Measurements from ENCODE around the gene CEP128.

CEP128 gene

GRCh38 chr14:80535171-80535570 lies 406.4 kb downstream of the CEP128 start:
- H3K4me3 ChIP-seq (ENCODE audit: low read depth, low read length): no peak overlapping the region
- TF ChIP-seq, protein P1, sequence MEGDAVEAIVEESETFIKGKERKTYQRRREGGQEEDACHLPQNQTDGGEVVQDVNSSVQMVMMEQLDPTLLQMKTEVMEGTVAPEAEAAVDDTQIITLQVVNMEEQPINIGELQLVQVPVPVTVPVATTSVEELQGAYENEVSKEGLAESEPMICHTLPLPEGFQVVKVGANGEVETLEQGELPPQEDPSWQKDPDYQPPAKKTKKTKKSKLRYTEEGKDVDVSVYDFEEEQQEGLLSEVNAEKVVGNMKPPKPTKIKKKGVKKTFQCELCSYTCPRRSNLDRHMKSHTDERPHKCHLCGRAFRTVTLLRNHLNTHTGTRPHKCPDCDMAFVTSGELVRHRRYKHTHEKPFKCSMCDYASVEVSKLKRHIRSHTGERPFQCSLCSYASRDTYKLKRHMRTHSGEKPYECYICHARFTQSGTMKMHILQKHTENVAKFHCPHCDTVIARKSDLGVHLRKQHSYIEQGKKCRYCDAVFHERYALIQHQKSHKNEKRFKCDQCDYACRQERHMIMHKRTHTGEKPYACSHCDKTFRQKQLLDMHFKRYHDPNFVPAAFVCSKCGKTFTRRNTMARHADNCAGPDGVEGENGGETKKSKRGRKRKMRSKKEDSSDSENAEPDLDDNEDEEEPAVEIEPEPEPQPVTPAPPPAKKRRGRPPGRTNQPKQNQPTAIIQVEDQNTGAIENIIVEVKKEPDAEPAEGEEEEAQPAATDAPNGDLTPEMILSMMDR (IDR thresholded peaks at IDR 0.05; ENCODE audit: low read depth, low read length, missing control alignments): no peak
- DNase-seq (ENCODE audit: low read depth): no peak

- DNase-seq (ENCODE audit: low read depth): no peak
- no peak overlapping the region for H3K4me3 ChIP-seq (ENCODE audit: low read depth, low read length)
- TF ChIP-seq, protein P1 (IDR thresholded peaks at IDR 0.05; ENCODE audit: low read depth, low read length, missing control alignments): no peak
These were observed 417.9 kb downstream of the CEP128 start for GRCh38 chr14:80523518-80524117.

DNA sequence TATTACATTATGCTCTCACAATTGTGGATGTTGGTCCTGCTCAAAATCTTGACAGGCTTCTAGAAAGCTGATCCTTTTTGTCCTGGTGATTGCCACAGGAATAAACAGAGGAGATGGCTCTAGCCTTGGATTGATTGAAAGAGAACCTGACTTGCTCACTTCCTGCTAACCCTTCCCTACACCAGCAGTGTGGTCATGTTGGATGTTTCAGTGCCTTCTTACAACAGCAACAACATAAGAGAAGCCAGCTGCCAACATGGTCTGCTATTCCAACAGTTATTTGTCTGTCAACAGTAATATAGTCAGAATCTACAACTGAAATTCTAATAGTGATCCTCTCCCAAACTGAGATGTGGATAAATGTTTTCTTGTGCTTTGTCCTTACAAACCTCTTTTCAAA lies 418.6 kb downstream of the CEP128 start:
- DNase-seq (ENCODE audit: low read depth): no peak
- TF ChIP-seq, protein P1 (IDR thresholded peaks at IDR 0.05; ENCODE audit: low read depth, low read length, missing control alignments): no peak

GRCh38 chr14:80522411-80522810 lies 419.1 kb downstream of the CEP128 start:
- TF ChIP-seq, protein P1 (IDR thresholded peaks at IDR 0.05; ENCODE audit: low read depth, low read length, missing control alignments): no peak

More for the DNA sequence above, 418.6 kb downstream of the CEP128 start:
- H3K4me3 ChIP-seq (ENCODE audit: low read depth, low read length): no peak overlapping the region

DNA sequence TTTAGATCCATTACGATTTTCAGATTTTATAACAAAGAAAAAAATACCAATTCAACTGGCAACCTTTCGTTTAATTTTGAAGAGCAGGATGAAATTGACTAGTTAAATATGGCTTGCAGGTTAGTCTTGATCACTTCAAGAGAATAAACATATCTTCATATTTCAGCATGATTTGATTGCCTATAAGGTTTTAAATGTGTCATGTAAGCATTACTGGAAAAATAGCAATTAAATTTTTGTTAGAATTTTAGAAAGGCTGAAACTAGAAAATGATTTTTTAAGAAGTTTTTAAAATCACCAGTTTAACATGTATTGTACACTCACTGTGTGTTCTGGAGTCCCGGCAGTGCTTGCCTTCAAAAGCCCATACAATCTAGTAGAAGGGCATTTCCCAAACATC lies 420.1 kb downstream of the CEP128 start:
- TF ChIP-seq, protein P1 (IDR thresholded peaks at IDR 0.05; ENCODE audit: low read depth, low read length, missing control alignments): no peak
- DNase-seq (ENCODE audit: low read depth): no peak
- H3K4me3 ChIP-seq (ENCODE audit: low read depth, low read length): no peak overlapping the region

More at GRCh38 chr14:80522411-80522810, 419.1 kb downstream of the CEP128 start:
- no peak overlapping the region for H3K4me3 ChIP-seq (ENCODE audit: low read depth, low read length)
- no peak for DNase-seq (ENCODE audit: low read depth)

DNA sequence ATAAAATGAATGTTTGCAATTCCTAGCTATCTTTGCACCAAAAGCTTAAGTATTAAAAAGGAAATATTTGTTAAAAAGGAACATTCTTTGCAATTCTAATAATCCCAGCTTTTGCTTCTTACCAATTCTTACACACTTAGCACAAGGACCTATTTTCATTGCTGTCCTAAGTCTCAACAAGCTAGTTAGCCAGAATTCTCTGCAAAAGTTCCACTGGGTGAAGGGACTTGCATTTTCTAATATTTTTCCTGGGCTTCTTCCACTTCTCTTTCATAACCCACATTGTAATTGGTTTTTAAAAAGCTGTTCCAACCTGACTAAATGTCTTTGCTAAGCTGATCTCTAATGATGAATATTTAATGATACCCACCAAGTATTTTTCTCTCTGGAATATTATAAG lies 422.5 kb downstream of the CEP128 start:
- no peak for DNase-seq (ENCODE audit: low read depth)
- H3K4me3 ChIP-seq (ENCODE audit: low read depth, low read length): no peak overlapping the region
- TF ChIP-seq, protein P1 (IDR thresholded peaks at IDR 0.05; ENCODE audit: low read depth, low read length, missing control alignments): no peak

- H3K4me3 ChIP-seq (ENCODE audit: low read depth, low read length): no peak overlapping the region
- DNase-seq (ENCODE audit: low read depth): no peak
- TF ChIP-seq, protein P1 (IDR thresholded peaks at IDR 0.05; ENCODE audit: low read depth, low read length, missing control alignments): no peak
These were observed 423.4 kb downstream of the CEP128 start for GRCh38 chr14:80518173-80518572.
